ENCODE data around the gene ANKDD1A.

Gene ANKDD1A

DNA sequence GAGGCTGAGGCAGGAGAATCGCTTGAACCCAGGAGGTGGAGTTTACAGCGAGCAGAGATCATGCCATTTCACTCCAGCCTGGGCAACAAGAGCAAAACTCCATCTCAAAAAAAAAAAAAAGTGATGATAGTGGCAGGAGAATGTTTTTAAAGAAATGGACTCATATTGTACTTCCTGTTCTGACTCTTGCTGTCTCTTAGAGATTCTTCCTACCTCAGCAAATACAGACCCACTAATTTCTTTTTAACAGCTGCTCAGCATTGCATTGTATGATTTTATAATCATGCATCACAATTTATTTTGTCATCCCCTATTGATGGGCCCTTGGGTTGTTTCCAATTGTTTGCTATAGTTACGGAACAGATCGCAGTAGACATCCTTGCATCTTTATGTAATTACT, 8.8 kb upstream of the ANKDD1A start:
- FAIRE-seq (no peak), DNase-seq (ENCODE audit: insufficient read length, low spot score) (no peak)
- TF ChIP-seq, protein P1, sequence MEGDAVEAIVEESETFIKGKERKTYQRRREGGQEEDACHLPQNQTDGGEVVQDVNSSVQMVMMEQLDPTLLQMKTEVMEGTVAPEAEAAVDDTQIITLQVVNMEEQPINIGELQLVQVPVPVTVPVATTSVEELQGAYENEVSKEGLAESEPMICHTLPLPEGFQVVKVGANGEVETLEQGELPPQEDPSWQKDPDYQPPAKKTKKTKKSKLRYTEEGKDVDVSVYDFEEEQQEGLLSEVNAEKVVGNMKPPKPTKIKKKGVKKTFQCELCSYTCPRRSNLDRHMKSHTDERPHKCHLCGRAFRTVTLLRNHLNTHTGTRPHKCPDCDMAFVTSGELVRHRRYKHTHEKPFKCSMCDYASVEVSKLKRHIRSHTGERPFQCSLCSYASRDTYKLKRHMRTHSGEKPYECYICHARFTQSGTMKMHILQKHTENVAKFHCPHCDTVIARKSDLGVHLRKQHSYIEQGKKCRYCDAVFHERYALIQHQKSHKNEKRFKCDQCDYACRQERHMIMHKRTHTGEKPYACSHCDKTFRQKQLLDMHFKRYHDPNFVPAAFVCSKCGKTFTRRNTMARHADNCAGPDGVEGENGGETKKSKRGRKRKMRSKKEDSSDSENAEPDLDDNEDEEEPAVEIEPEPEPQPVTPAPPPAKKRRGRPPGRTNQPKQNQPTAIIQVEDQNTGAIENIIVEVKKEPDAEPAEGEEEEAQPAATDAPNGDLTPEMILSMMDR (IDR thresholded peaks at IDR 0.05; ENCODE audit: insufficient read depth, missing control alignments) = no peak

DNA sequence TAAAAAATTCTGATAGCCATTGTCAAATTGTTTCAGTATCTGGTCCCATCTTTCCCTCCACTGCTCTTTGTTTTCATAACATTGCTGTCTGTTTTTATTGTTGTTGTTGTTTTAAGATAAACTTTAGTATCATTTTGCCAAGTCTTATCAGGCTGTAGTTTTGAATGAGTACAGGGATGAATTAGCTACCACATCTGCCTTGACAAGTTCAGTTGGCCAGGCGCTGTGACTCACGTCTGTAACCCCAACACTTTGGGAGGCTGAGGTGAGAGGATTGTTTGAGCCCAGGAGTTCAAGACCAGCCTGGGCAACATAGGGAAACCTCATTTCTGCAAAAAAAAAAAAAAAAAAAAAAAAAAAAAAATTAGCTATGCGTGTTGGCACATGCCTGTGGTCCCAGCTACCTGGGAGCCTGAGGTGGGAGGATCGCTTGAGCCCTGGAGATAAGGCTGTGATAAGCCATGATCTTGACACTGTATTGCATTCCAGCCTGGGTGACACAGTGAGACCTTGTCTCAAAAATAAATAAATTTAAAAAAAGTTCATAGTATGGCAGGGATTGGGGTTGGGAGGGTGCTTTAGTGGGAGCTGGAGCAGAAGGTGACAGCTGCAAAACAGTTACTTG, 8.3 kb upstream of the ANKDD1A start:
- TF ChIP-seq, protein P1 (IDR thresholded peaks at IDR 0.05; ENCODE audit: insufficient read depth, missing control alignments) = no peak
- no peak for FAIRE-seq
- no peak for DNase-seq (ENCODE audit: insufficient read length, low spot score)

DNA sequence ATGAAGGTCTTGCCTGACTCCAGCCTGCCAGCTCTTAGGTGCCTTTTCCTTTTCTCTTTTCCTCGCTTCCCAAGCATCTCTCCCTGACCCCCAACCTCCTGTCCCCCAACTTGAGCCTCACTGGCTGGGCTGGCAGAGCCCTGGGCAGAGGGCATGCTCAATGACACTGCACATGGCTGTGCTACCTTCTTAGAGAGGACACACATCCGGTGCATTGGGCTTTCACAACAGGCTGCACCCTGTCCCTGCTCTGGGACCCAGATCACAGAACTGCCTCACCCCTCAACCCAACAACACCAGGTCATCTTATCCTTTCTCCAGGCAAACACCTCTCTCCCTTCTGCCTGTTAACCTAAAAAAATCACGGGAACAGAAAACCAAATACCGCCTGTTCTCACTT, 7.5 kb upstream of the ANKDD1A start:
- DNase-seq (ENCODE audit: insufficient read length, low spot score) = no peak
- TF ChIP-seq, protein P1 (IDR thresholded peaks at IDR 0.05; ENCODE audit: insufficient read depth, missing control alignments) = no peak
- FAIRE-seq = no peak

DNA sequence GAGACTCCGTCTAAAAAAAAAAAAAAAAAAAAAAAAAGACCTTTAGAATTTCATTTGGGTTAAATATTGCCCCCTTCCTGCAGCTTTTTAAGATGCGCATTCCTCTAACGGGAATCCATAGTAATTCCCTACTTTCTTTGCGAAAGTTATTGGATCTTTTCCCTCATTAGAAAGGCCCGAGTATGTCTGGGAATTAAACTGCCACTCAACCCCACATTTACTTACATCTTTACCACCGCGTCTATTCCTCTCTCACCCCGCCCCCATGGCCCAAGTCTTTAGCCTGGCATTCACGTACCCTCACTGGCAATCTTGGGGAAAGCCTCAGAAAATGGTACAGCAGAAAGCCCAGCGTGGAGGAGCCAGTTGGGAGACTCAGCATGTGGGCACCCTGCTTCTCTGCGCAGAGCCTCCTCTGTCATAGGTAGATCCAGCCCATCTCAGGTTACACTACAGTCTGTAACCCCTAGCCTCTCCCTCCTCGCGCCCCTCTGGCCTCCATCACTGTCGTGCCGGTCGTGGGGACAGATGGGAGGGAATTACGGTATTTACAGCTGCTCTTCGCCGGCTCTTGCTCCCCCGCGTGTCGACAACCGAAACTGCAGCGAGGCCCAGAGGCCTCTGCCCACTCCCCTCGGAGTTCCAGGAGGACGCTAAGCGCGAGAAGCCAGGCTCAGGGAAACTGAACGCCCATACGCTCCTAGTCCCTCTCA, 6.4 kb upstream of the ANKDD1A start:
- DNase-seq (ENCODE audit: insufficient read length, low spot score) (peak; percentile 86), FAIRE-seq (no peak)
- TF ChIP-seq, protein P1 (IDR thresholded peaks at IDR 0.05; ENCODE audit: insufficient read depth, missing control alignments) = peak; percentile 53

DNA sequence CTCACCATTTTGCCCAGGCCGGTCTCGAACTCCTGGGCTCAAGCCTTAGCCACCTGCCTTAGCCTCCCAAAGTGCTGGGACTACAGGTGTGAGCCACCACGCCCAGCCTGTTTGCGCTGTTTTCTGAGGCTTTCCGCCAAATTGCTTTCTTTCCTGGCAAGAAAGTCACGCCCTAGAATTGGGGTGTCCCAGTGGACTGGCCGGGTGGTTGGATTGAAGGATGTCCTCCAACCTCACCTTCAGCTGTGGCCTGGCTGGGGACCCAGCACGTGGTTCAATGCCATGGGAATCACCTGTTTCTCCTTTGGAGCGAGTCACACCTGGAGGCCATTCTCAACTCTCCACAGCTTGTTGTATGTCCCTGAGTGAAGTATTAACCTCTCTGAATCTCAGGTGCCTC, 5.8 kb upstream of the ANKDD1A start:
- no peak for FAIRE-seq
- TF ChIP-seq, protein P1 (IDR thresholded peaks at IDR 0.05; ENCODE audit: insufficient read depth, missing control alignments) = no peak
- DNase-seq (ENCODE audit: insufficient read length, low spot score) = no peak

DNA sequence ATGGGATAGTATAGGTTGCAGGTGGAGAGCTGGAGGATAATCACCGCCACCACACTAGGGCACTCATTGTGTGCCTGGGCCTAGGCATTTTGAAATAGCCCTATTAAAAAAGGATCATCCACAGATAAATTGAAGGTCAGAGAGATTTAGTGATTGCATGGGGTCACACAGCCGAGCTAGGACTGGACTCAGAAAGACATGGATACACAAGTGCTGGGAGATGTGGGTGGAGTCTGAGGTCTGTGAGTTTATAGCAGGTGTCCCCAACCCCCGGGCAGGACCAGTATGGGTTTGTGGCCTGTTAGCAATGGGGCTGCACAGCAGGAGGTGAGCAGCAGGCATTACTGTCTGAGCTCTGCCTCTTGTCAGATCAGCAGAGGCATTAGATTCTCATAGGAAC, 5.3 kb upstream of the ANKDD1A start:
- no peak for FAIRE-seq
- no peak for DNase-seq (ENCODE audit: insufficient read length, low spot score)
- TF ChIP-seq, protein P1 (IDR thresholded peaks at IDR 0.05; ENCODE audit: insufficient read depth, missing control alignments) = no peak

DNA sequence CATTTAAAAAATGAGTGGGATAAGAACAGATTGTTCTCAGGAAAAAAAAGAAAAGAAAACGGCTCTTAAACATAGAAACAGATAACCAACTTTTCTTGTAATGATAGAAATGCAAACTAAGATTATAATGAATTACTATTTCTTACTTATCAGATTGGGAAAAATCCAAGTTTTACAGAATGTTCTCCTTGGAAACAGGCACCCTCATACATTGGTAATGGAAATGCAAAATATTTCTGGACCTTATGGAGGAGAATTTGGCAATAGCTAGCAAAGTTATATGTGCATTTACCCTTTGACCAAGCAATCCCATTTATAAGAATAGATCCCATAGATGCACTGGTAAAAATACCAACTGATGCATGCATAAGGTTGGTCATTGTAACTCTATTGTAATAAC, 3.7 kb upstream of the ANKDD1A start:
- DNase-seq (ENCODE audit: insufficient read length, low spot score) (no peak), FAIRE-seq (no peak)
- TF ChIP-seq, protein P1 (IDR thresholded peaks at IDR 0.05; ENCODE audit: insufficient read depth, missing control alignments) = no peak
